Activated T-helper 1 cell treated with Interleukin-2 at 50 U/mL for 16 hours (primary cell): ENCODE data around the gene STARD10.

Experiments
- DNase-seq: peaks from one replicate; pipeline ENCODE4 v3.0.0-alpha.2; 2020; ENCODE audit warnings: low read depth

The STARD10 gene

GRCh38 chr11:72705442-72706365, 88.1 kb downstream of the STARD10 start:
- no peak for DNase-seq

GRCh38 chr11:72704783-72705265, 89.0 kb downstream of the STARD10 start:
- DNase-seq, result no peak
